Nephron (organoid): ENCODE data around the gene KRT37.
A peak's percentile ranks its signal among the peaks of the same experiment; 100 is the strongest.

Experiments used
- H3K27ac Mint-ChIP-seq, 3 experiments: 2 replicates each; pipeline ENCODE4 v1.8.0; 2020; ENCODE audit warnings: mixed read lengths in 3 of 3, mild to moderate bottlenecking in 2 of 3, moderate library complexity in 1 of 3
- H3K27me3 Mint-ChIP-seq: 2 replicates; pipeline ENCODE4 v1.8.0; 2021; ENCODE audit warnings: low read depth, mild to moderate bottlenecking, moderate library complexity, mixed read lengths
- H3K36me3 Mint-ChIP-seq: 2 replicates; pipeline ENCODE4 v1.8.0; 2020; ENCODE audit warnings: low read depth, mixed read lengths
- H3K4me1 Mint-ChIP-seq: 2 replicates; pipeline ENCODE4 v1.8.0; 2020; ENCODE audit warnings: mixed read lengths
- H3K4me3 Mint-ChIP-seq, 3 experiments: 2 replicates each; pipeline ENCODE4 v1.8.0; 2020; ENCODE audit warnings: mild to moderate bottlenecking in 3 of 3, mixed read lengths in 3 of 3, moderate library complexity in 2 of 3
- H3K9me3 Mint-ChIP-seq: 2 replicates; pipeline ENCODE4 v1.8.0; 2020; ENCODE audit warnings: mixed read lengths
- CTCF ChIP-seq, 3 experiments: fragments of 200-600 bp; sonication (generic); IDR thresholded peaks; one replicate each; pipeline ENCODE4 v1.5.0; 2021; ENCODE audit warnings: antibody characterized with exemption in 3 of 3; ENCODE audit not compliant: unreplicated experiment in 3 of 3

Gene KRT37

GRCh38 chr17:41424111-41424635, at the start of gene KRT37:
KRT37 (minus strand) TSS chr17:41424585; CDS start chr17:41424523, 62 bp downstream.
- Mint-ChIP-seq H3K4me1 (no peaks in the 10 kb centered on the region), H3K36me3 (no peaks in the 10 kb centered on the region), H3K4me3 (no peak within 1 kb of the TSS), H3K27ac (no peak within 1 kb of the TSS), H3K27me3 (peaks cover 21% of the 10 kb centered on the region), H3K9me3 (no peaks in the 10 kb centered on the region)
- TF ChIP-seq CTCF (IDR thresholded peaks at IDR 0.05; ENCODE audit: unreplicated experiment in 3 of 3), result no peak

GRCh38 chr17:41468346-41468745, 44.0 kb upstream of the KRT37 start:
- no peak overlapping the region for H3K27ac Mint-ChIP-seq
- peaks cover 30% of the 10 kb centered on the region for H3K9me3 Mint-ChIP-seq
- no peak overlapping the region for H3K4me3 Mint-ChIP-seq
- peaks cover 13% of the 10 kb centered on the region for H3K27me3 Mint-ChIP-seq
- no peaks in the 10 kb centered on the region for H3K4me1 Mint-ChIP-seq
- H3K36me3 Mint-ChIP-seq, result no peaks in the 10 kb centered on the region
- TF ChIP-seq CTCF (IDR thresholded peaks at IDR 0.05; ENCODE audit: unreplicated experiment in 3 of 3), result no peak

- Mint-ChIP-seq H3K9me3 (peaks cover 27% of the 10 kb centered on the region), H3K36me3 (no peaks in the 10 kb centered on the region), H3K4me1 (no peaks in the 10 kb centered on the region), H3K27ac (peak overlapping the region in 1 of 3 experiments; percentile 48), H3K27me3 (peaks cover 13% of the 10 kb centered on the region), H3K4me3 (no peak overlapping the region)
- no peak for TF ChIP-seq CTCF (IDR thresholded peaks at IDR 0.05; ENCODE audit: unreplicated experiment in 3 of 3)
These were observed 43.2 kb upstream of the KRT37 start for GRCh38 chr17:41467561-41467960.

GRCh38 chr17:41466988-41467387, 42.6 kb upstream of the KRT37 start, which contains the start of gene KRT32:
KRT32 (minus strand) TSS chr17:41467386; CDS start chr17:41467325, 61 bp downstream.
- H3K4me3 Mint-ChIP-seq, result no peak within 1 kb of the TSS
- peaks cover 22% of the 10 kb centered on the region for H3K9me3 Mint-ChIP-seq
- no peak for TF ChIP-seq CTCF (IDR thresholded peaks at IDR 0.05; ENCODE audit: unreplicated experiment in 3 of 3)
- H3K27ac Mint-ChIP-seq, result peak within 1 kb of the TSS in 1 of 3 experiments; percentile 48
- H3K4me1 Mint-ChIP-seq, result no peaks in the 10 kb centered on the region
- no peaks in the 10 kb centered on the region for H3K36me3 Mint-ChIP-seq
- H3K27me3 Mint-ChIP-seq, result peaks cover 19% of the 10 kb centered on the region

GRCh38 chr17:41464682-41465081, 40.3 kb upstream of the KRT37 start:
- Mint-ChIP-seq H3K27ac (peak overlapping the region in 1 of 3 experiments; percentile 62), H3K9me3 (peaks cover 11% of the 10 kb centered on the region), H3K4me3 (no peak overlapping the region), H3K36me3 (no peaks in the 10 kb centered on the region), H3K4me1 (no peaks in the 10 kb centered on the region), H3K27me3 (peaks cover 24% of the 10 kb centered on the region)
- no peak for TF ChIP-seq CTCF (IDR thresholded peaks at IDR 0.05; ENCODE audit: unreplicated experiment in 3 of 3)

GRCh38 chr17:41464173-41464572, 39.8 kb upstream of the KRT37 start:
- TF ChIP-seq CTCF (IDR thresholded peaks at IDR 0.05; ENCODE audit: unreplicated experiment in 3 of 3), result no peak
- Mint-ChIP-seq H3K27me3 (peaks cover 27% of the 10 kb centered on the region), H3K4me3 (no peak overlapping the region), H3K36me3 (no peaks in the 10 kb centered on the region), H3K4me1 (no peaks in the 10 kb centered on the region), H3K27ac (no peak overlapping the region), H3K9me3 (peaks cover 11% of the 10 kb centered on the region)
